Renal pelvis (tissue), 4 donors: ENCODE measurements around the gene AUTS2. TPM values are rescaled to one million over a fixed set of nuclear protein-coding genes. Genes with fewer than 3 reads are reported as not detected.

Experiments
- DNase-seq: peaks from one replicate; pipeline ENCODE4 v3.0.0-alpha.2; 2013
- polyA plus RNA-seq, 3 donors: library from polyadenylated mRNA; unstranded; fragments of 120-200 nt; gene quantifications; one replicate each; pipeline ENCODE4 v1.2.1, GENCODE V29; 2013; ENCODE audit not compliant: insufficient read length in 3 of 3

AUTS2 gene
- polyA plus RNA-seq, 3 donors: 85.8 to 114 (median 86.6) TPM

DNA sequence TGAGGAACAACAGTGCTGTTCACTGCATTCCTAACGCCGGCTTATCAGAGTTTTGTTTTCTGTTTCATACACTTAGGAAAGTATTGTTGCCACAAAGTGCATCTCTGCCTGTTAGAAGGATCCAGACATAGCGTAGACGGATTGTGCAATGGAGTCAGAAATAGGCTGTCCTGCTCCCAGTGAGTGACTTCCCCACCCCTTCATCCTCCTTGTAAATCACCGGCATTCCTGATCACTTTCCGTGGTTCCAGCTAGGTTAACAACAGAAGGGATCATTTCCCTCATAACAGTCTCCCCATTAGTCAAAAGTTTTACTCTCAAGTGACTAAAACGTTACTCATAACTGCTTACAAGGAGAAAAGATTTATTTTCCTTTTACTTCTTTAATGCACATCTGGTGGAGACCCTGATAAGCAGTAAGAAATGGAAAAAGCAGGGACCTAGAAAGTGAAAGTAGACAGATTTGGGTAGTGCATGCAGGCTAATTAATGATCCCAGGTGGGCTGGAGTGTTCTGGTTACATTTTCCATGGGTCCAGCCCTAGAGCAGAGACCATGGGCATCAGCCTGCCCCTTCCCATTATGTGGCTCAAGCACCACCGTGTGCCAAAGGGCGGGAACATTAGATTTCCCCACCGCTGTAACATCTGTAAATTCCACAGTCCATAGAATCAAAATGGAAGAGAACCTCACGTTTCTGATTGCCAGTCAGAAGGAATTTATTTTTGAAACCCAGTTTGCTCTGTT, 1138.6 kb downstream of the AUTS2 start:
- DNase-seq: no peak

DNA sequence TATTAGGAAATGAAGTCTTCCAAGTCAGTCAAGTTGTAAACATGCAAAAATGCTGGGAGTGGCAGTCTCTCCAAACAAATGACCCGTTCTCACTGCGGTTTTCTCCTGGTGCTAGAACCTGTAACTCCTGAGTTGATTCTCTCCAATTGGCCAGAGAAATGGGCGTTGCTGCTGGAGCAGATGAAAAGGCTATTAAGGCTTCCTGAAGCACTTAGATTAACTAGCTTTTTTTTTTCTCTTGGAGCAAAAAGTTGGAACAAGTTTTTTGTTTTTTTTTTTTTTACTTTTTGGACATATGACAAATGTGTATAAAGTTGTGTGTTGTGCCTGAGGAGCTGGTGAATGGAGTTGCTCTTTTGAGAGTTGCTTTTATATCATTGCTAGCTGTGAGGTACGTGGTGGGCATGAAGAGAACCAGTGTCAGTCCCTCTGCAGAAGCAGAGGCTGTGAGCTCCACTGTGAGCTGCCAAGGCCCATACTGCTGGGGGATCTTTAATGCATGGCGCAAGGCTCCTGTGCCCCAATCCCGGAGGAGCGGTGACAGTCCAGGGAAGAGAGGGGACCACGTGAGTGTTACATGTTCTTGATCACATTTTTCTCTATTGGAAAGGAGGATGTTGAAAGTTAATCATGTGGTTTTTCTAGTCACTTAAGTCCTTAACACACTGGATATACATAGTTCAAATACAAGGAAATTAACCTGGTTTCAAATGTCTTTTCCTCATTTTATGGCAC, 1140.0 kb downstream of the AUTS2 start:
- DNase-seq: no peak

DNA sequence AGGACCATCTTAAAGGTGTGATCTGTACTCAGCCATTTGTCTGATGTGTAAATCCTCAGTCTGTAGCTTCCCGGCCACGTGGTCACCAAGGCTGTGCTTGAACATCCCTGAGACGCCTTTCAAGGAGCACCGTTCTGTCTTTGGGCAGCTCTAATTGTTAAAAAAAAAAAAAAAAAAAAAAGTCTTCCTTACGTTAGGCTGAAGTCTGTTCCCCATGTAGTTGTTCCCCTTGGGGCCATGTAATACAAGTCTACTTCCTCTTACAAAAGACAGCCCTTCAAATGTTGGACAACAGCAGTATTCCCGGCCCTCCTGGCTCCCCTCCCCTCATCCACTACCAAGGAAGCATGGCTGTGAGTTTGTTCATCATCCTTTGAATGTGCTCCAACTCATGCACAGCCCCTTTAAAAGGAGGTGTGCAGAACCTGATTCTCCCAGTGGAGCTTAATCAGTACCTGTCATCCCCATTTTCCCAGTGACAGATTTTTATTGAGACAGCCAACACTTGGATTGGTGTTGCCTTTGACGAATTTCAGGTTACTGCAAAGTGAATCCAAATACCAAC, 1141.5 kb downstream of the AUTS2 start:
- DNase-seq: no peak

DNA sequence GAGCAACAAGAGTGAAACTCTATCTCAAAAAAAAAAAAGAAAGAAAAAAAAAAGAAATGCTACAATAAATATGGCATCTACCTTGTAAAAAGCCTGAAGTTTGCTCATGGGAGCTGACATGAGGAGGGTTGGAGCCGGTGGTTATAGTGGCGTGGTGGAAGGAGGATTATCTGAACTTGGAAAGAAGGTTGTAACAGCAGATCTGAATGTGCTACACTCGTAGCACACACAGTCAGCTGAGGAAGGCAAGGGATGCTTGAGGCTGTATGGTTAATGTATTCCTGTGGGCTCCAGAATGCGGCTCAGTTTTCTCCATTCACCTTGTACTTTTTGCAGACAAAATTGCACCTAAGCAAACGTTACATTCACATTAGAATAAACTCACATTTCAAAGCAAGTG, 1143.4 kb downstream of the AUTS2 start:
- DNase-seq: no peak

DNA sequence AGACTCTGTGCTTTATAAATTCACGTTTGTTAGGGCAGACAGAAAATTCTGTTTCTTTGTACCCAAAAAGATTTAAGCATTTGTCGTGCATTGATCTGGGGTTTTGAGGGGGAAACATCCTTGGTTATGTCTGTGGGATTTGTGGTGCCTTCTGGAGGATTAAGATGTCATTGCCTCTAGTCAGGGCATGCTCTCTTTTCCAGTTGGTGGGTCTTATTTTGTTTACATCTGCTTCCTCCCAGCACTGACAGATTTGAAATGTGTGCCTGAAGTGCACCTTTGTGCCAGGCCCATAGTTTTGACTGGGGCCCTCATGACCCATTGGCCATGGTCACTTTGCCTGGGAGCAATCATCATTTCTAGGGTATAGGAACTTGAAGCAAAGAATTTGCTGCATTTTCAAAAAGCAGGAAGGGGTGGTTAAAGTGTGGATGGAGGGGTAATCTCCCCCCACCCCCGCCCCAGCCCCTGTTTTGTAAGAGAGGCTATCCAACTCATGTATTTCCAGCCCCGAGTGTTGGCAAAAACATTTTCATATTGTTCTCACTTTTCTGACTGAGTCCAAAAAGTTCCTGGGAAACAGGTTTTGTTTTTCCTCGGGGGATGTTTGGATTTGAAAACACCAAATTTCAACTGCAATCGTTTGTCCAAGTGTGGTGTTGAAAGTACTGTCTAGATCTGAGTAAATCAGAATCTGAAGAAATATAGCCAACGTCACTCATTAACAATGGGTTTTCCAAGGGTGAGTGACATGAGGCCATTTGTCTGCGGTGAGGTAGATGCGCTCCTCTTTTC, 1145.5 kb downstream of the AUTS2 start:
- DNase-seq: no peak

DNA sequence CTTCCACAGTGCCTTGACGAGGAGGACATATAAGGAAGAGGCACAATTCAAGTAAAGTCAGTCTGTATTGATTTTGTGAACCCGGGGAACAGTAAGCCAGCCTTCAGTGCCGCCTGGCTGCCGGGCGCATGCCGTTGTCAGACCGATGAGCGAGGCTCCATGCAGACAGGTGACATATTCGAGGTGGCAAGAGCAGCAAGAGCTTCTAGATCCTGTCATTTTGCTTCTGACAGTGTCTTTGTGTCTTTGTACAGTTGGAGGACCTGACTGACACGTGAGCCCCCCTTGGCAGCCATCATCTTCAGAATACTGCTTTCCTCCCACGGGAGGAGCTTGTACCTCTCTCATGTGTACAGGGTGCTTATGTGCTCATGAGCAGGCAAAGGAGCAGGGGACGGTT, 1146.2 kb downstream of the AUTS2 start:
- DNase-seq: no peak

DNA sequence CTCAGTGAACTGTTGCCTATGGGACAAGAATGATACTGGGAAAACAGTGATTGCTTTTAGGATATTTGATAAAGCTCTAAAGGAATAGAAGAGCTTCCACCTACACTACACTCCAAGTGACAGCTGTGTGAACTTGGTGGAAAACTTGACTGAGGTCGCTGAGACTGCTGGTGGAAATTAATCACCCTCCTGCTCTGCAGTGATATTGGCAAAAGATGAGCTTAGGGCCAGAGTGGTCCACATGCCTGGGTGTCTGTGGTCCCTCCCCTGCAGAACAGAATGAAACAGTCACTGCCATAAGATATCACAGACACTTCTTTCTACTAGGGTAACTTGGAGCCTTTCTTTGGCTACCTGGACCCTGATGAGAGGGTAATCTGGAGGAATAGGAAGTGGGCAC, 1151.6 kb downstream of the AUTS2 start:
- no peak for DNase-seq

DNA sequence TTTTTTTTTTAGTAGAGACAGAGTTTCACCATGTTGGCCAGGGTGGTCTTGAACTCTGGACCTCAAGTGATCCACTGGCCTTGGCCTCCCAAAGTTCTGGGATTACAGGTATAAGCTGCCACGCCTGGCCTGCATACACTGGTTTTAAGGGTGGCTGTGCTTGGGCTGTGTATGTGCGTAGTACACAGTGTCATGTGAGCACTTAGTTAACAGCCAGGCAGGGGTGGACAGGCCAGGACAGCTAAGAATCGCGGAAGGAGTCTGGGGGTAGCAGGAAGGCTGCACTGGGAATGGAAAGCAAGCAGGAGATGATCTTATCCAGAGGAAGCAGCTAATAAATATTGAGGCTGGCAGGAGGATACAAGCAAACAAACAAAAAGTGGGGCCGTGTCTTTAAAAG, 1153.6 kb downstream of the AUTS2 start:
- DNase-seq: no peak

DNA sequence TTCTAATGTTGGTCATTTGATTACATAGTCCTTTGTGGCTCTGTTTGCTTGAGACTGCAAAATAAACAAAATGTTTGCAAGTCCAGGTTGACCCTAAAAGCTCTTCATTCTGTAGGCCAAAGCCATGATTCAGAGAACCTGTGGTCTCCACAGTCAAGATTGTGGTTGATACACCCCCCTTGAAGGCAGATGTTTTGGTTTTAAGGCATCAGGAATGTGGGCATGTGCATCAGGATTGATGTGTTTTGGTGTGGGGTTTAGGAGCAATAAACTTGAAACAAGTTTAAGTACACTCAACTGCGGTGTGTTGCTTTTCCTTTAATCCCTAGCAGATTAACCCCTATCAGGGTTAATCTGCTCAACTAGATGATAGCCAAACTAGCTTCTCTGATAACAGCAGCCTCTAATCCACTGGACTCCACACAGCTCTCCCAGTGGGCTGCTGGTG, 1154.5 kb downstream of the AUTS2 start:
- no peak for DNase-seq

DNA sequence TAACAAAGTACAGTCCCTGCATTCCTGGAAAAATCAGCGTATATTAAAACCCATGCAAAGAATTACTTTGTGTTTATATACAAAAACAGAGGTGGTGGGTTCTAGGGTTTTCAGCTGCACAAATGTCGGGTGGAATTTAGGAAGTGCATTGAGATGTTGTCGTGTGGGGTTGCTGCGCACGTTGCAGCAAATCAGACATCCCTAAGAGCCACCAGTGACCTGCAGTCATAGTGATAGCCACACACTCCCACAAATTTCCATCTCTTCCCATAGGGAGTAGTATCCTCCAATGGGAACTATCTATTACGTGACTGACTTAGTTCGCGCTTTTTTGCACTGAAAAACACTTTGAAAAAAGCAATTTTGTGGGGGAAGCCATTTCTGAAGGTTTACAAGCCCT, 1158.5 kb downstream of the AUTS2 start:
- no peak for DNase-seq

DNA sequence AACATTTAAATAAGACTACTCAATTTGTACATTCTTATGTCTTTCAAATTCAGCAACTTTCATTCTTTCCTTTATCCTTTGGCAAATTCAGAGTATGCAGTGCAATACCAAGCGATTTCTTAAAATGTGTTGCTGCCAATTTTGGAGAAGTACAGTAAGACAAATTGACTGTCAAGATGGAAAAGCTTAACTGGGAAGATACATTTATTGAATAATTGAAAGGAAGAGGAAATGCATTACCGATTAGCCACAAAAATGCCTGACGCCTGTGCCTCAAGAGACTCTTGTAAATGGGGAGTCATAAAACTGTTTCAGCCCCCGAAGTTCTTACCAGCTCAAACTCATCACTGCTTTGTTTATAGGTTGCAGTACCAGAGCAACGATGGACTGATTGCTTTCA, 1160.4 kb downstream of the AUTS2 start:
- no peak for DNase-seq

DNA sequence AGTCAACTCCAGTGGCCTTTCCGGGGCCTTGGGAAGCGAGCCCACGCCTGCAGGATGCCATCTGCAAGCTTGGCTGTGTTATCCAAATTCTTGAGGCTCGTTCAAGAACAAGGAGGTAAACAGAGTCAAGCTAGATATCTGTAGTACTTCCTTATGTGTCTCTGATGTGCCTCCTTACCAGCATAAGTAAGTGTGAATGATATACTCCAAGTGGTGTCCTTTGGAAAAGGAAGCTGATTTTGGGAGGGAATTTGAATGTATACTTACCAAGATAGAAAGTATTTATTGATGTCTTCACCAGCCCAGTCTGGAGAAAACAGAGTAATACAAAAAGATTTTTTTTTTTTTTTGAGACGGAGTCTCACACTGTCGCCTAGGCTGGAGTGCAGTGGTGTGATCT, 1161.4 kb downstream of the AUTS2 start:
- DNase-seq: no peak

DNA sequence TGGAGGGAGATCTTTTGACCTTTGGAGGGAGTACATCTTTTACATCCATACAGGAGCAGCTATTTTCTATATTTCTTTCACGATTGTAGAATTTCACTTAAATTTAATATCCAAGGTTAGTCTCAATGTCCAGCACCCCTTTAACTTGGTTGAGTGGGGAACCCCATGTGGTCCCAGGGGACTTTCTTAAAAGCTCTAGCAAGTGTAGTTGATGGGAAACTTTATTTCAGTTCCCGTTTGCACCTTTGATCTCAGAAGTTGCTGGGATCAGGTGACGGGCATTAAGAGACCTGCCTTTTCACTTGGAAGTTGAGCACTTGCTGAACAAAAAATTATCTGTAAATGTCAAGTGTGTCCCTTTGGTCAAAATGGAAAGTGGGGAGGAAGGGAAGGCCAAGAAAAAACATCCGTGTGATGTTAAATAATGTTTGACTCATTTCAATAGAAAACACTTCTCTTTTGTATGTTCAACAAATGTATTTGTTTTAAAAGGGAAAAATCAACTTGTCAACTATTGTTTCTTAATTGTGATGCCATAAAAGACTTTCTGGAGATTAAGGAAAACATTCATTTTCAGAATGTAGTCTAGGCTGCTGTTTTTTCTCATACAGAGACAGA, 1163.5 kb downstream of the AUTS2 start:
- no peak for DNase-seq

DNA sequence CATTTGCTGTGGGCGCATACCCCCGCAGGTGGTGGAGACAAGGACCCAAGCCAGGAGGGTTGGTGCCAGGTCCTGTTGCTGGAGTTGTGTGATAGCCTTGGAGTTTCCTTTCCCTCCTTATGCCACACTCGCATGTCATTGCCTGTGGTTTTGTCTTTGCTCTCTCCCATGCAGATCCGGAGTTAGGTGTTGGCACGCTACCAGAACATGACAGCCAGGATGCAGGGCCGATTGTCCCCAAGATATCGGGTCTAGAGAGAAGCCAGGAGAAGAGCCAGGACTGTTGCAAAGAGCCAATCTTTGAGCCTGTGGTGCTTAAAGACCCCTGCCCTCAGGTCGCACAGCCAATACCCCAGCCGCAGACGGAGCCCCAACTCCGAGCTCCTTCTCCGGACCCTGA, 1164.4 kb downstream of the AUTS2 start:
- DNase-seq: no peak

DNA sequence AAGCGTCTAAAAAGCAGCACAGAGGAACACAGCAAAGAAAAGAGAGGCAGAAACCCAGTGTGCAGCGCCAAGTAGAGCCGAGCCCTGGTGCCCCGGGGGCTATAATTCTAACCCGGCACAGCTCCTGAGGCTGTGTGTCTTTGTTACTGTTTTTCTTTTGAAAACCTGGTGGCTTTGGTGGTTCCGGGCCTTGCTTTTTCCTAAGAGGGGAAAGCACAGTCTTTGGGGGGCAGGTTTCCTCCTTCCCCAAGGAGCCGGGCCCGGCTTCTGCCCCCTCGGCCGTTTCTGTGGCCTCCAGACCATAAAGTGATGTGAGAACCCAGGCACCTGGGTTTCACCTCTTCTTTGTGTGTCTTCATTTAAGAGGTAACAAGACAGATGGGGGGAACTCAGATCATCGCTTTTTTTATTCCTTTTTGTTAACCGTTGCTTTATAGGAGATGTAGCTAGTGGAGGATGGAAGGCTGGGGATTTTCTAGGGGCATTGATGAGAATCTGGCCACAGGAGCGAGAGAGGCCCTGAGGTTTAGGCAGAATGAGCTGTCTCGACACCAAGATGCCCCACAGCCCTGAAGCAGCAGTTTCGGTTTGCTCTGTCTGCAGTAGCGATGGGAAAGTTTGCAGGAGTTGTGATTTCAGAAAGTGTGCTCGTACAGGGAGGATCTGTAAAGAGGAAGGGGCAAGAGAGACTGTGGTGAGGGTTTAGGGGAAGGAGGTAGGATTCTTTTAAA, 1165.9 kb downstream of the AUTS2 start:
- no peak for DNase-seq

DNA sequence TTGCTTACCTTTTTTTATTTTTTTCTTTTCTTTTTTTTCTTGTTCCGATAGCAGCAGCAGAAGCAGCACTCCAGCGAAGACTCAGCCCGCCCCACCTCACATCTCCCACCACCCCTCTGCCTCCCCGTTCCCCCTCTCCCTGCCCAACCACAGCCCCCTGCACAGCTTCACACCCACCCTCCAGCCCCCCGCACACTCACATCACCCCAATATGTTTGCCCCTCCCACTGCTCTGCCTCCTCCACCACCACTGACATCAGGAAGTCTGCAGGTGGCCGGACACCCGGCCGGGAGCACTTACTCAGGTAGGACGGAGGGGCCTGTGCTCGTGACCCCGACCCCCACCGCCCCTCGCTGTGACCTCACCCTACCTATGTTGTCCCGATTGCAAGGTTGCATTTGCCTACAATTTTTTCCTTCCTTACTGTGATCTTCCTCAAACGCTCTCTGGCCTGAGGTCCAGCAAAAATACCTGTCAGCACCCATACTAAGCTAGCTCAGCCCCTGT, 1166.5 kb downstream of the AUTS2 start:
- DNase-seq: no peak

DNA sequence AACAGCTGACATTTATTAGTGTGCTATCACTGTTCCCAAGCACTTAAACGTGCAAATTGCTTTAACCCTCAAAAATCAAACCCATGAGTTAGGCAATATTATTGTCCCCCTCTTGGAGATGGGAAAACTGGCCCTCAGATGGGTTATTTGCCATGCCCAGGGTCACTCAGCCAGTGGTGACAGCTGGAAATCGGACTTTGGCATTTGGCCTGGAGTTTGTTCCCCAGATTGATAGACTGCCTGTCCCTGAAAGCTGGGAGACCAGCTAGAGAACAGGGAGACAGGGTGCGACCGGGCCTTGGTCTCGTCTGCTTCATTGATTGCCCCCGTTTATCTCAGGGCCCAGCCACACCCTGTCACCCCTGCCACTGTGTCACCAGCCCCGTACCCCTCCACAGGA, 1167.4 kb downstream of the AUTS2 start:
- no peak for DNase-seq

DNA sequence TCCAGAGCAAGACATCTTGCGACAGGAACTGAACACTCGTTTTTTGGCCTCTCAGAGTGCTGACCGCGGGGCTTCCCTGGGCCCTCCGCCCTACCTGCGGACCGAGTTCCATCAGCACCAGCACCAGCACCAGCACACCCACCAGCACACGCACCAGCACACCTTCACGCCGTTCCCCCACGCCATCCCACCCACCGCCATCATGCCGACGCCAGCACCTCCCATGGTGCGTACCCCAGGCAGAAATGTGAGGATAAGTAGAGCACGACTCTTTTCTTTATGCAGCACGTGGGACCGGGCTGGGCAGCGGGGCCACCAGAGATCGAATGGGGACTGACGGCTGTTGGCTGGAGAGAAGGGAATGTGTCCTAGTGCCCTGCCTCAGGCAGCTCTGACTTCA, 1167.8 kb downstream of the AUTS2 start:
- DNase-seq: no peak

DNA sequence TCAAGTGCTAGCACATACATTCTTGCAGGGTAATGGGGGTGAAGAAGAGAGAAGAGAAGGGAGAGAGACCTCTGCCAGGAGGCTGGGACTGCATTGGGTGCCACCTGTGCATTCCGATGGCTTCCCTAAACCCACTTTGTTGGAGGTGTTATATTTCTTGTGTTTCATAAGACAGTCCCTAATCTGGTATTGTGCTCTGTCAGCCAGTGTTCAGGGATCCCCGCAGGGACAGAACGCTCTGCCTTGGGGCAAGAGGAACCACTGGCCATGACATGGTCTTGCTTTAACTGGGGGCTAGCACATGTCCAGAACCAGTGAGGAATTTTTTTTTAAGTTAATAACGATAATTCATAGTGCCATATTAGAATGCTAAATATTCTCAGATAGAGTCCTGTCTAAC, 1168.4 kb downstream of the AUTS2 start:
- no peak for DNase-seq

DNA sequence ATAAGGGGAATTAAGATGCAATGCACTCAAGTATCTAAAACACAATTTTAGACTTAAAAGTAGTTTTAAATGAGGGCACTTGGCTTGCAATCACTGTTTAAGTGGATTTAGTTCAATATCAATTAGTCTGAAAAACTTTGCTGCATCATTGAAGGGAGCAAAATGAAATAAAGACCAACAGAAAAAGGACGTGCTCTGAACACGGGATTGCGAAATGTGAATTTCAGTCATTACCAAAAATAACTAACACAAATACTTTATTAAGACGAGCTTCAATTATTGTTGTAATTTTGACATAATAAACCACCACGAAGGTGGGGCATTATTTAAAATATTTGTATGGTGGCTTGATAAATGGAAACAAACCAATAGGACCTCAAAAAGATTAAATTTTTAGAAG, 1171.9 kb downstream of the AUTS2 start:
- no peak for DNase-seq

DNA sequence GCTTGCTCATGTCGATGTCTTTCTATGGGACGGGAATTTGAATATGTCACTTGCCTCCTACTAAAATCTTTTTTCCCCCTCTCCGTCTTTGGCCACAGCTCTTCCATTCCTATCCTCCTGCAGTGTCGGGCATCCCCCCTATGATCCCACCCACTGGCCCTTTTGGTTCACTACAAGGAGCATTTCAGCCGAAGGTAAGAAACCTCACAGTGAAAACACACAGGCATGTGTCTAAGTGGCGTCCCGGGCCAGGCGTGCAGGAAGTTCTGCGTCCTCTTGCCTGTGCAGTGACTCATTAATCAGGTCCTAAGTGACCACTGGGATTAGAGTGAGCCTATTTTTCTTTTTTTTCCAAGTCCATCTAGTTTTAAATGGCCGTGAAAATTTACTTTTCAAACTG, 1173.2 kb downstream of the AUTS2 start:
- DNase-seq: no peak
